Right renal pelvis (tissue), 4 donors: ENCODE measurements around the gene IL36RN. TPM values are rescaled to one million over a fixed set of nuclear protein-coding genes. Genes with fewer than 3 reads are reported as not detected.
"Not testable (repeated sequence)": the region's sequence is repeated elsewhere in the genome, so short reads cannot be mapped to it uniquely, and the experiment has no call there.

Source experiments
- DNase-seq, 4 donors: peaks; one replicate each; pipeline ENCODE4 v3.0.0-alpha.2; 2013; ENCODE audit warnings: low read depth in 4 of 4, low spot score in 3 of 4, missing footprints in 1 of 4
- polyA plus RNA-seq, 4 donors: library from polyadenylated mRNA; unstranded; fragments of 120-200 nt; gene quantifications; one replicate each; pipeline ENCODE4 v1.2.1, GENCODE V29; 2013; ENCODE audit not compliant: insufficient read length in 4 of 4

The IL36RN gene
- polyA plus RNA-seq, 4 donors: not detected

DNA sequence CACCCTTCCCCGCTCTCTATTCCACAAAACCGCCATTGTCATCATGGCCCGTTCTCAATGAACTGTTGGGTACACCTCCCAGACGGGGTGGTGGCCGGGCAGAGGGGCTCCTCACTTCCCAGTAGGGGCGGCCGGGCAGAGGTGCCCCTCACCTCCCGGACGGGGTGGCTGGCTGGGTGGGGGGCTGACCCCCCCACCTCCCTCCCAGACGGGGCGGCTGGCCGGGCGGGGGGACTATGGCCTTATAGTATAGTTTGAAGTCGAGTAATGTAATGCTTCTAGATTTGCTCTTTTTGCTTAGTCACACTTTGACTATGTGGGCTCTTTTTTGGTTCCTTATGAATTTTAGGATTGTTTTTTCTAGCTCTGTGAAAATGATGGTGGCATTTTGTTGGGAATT lies 37.3 kb downstream of the IL36RN start:
- DNase-seq: not testable (repeated sequence)

DNA sequence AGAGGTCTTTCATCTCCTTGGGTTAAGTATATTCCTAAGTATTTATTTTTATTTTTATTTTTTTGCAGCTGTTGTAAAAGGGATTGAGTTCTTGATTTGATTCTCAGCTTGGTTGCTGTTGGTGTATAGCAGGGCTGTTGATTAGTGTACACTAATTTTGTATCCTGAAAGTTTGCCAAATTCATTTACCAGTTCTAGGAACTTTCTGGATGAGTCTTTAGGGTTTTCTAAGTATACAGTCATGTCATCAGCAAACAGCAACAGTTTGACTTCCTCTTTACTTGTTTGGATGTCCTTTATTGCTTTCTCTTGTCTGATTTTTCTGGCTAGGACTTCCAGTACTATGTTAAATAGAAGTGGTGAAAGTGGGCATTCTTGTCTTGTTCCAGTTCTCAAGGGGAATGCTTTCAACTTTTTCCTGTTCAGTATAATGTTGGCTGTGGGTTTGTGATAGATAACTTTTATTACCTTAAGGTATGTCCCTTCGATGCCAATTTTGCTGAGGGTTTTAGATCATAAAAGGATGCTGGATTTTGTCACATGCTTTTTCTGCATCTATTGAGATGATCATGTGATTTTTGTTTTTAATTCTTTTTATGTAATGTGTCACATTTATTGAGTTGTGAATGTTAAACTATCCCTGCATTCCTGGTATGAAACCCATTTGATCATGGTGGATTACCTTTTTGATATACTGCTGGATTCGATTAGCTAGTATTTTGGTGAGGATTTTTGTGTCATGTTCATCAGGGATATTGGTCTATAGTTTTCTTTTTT lies 38.0 kb downstream of the IL36RN start:
- not testable (repeated sequence) for DNase-seq

DNA sequence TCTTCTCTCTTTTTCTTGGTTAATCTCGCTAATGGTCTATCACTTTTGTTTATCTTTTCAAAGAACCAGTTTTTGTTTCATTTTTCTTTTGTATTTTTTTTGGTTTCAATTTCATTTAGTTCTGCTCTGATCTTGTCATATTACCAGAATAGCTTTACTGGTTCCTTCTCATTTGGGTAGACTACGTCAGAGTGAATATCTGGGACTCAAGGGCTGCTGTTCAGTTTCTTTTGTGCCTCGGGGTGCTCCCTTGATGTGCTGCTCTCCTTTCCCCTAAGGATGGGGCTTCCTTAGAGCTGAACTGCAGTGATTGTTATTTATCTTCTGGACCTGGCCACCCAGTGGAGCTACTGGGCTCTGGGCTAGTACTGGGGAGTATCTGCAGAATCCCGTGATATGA lies 39.0 kb downstream of the IL36RN start:
- no peak for DNase-seq

DNA sequence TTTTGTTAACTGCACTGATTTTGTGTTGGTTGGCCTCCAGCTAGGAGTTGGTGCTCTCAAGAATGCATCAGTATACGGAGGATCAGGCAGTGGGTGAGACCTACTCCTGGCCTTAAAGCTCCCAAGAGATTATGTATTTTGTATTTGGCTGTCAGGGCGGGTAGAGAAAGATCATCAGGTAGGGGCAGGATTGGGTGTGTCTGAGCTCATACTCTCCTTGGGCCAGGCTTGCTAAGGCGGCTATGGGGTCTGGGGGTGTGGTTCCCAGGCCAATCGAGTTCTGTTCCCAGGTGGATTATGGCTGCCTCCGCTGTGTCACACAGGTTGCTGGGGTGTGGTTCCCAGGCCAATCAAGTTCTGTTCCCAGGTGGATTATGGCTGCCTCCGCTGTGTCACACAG lies 39.5 kb downstream of the IL36RN start:
- DNase-seq: no peak

DNA sequence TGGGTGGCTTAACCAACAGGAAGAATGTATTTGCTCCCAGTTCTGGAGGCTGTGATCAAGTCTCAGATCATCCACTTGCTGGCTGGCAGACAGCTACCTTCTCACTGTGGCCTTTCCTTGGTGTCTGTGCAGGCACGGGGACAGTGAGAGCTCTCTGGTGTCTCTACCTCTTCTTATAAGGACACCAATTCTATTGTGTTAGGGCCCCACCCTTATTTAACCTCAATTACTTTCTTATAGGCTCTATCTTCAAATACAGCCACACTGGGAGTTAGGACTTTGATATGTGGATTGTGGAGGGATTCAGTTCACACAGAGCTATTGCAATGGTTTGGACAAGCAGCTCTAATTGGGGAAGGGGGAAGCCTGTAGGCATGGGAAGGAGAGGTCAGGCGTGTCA lies 43.1 kb downstream of the IL36RN start:
- no peak for DNase-seq

DNA sequence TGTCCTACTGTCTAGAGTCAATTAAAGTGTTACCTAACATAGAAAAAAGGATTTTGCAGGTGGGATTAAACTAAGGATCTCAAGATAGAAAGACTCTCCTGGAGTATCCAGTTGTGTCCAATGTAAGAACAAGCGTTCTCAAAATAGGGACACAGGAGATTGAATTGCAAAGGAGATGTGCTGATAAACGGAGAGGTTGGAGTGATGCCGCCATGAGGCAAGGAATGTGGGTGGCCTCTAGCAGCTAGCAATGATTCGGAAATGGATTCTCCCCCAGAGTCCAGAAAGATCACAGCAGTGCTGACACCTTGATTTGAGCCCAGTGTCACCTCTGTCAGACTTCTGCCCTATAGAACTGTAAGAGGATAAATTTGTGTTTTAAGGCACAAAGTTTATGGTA lies 44.3 kb downstream of the IL36RN start:
- no peak for DNase-seq

DNA sequence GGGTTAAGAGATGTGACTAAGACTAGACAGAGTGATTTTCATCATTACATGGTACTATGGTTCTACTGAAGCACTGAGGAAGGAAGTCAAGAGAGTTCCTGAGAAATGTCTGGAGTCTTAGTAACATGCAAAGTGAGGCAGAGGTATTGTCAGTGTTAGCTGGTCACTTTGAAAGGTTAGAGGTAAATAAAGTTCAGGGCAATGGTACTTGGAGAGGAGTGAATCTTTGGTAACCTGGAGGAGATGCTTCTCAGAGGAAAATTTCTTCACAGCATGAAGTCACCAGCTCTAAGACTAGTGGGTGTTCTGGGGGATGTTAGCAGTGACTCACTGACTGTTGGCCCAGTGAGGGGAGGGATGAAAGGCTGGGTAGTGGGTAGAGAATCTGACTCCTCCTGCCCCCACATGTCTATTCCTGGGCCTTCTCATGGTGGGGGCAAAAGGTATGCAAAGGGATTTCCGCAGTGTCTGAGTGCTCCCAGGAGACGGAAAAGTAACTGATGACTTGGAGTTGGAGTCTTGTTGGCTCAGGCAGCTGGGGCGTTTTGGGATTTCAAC lies 45.1 kb downstream of the IL36RN start:
- DNase-seq: no peak

DNA sequence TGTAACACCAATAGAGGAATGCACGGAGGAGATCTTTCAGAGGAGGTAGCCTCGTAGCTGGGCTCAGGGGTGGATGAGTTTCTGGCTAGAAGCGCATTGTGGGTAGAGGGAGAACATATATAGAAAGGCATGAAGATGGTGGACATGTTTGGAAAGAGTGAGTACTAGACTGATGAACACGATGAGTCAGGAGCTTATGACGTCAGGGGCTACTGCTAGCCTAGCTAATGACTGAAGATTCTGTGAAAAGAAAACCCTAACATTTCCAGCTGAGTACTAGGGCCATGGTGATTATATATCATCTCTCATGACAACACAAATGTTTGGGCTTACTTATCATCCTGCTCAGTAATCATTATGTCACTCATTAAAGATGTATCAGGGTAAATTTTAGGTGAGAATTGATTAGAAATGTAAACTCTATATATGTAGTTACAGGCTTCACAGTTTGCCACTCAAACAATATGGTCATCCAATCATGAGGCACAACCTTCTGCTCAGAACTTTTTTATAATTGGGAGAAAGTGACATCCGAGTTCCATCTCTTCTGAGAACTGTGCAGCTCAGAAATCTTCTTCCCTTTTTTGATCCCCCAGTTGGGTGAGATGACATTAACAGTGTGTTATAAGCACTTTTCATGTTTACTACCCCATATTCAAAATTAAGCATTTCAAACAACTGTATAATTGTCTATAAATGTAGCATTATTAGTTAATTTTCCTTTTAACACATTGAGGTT lies 46.2 kb downstream of the IL36RN start:
- DNase-seq: no peak

DNA sequence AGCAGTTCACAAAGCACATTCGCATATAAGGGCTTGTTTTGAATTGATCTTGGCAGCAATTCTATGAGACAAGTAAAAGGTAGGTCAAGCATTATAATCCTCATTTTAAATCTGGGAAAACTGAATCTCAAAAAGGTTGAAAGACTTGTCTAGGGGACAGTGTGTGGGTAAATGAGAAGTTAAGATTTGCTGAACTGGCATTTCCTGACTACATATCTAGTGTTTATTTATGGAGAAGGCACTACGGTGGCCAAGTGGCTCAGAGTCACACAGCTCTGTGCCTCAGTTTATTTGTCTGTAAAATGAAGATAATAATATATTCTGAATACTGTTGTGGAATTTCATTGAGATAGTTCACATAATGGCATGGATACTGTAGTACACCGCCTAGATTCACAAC lies 52.1 kb downstream of the IL36RN start:
- DNase-seq: no peak

DNA sequence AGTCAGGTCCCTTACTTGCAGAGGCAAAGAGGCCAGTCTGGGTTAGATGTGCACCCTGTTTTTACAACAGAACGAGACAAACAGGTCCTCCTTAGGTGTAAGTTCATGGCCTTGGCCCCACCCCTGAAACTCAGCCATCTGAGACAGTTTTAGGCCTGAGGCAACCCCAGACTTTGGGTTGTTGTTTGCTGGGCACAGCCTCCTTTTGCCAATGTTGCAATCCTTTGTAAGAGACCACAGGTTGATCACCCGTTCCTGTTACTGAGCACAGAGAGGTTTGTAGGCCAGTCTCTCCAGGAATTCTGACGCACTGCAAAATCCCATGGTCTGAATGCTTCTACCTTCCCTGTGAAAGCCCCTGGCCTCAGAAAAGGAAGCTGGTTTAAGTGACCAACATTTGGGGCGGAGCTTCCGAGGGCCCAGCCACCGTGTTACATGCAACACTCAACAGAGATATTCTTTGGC lies 52.9 kb downstream of the IL36RN start:
- no peak for DNase-seq

DNA sequence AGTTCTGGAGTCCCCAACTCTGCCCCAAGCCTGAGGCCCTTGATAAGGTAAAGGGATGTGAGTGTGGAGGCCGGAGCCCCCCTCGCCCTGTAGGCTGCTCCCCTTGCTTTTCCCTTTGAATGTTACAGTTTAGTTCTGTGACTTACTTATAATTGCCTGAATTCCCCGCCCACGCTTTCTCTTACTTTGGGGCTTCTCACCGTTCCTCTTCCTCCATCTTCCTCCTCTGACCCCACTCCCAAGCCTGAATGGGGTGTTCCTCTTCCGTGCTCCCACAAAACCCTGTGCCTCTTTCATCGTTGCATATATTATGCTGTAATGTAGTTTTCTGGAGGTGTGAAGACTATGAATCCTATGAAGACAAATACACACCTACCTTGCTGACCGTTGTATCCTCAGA lies 53.4 kb downstream of the IL36RN start:
- no peak for DNase-seq

DNA sequence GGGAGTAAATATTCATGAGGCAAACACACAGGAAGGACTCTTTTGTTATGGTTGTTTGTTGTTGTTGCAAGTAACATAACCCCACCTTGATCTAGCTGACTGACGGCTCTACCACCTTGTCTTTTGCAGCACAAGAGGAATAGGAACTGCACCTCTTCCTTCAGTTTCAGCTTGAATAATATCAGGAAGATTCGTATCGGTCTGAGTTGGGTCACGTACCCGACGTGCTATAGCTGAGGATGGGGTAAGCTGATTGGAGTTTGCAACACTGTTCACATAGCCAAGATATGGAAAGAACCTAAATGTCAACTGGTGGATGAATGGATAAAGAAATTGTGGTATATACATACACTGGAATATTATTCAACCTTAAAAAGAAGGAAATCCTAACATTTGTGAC lies 53.9 kb downstream of the IL36RN start:
- DNase-seq: no peak

DNA sequence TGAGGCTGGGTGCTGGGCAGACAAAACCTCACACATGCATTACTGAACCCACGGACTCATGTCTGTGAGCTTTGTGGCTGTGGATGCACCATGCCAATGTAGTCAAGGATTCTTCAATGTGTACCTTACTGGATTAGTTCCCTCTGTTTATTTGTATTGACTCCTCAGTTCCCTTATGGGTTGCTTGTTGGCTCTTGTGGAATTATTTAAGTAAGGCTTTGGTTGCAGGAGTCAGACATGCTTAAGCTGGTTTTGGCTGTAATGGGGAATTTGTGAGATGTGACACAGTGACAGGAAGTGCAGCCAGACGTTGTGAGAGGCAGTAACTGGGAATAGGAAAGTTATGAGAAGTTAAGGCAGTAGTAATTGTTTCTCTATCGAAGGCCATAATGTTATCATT lies 54.8 kb downstream of the IL36RN start:
- DNase-seq: no peak

Other genes with a start within 250 kb of the IL36RN start
- 1 to 10 TPM in 1 of 4 donors, under 1 TPM in 3; 0.43 to 1.2 (median 0.84) TPM for gene IL1B, start 222.4 kb upstream of the IL36RN start, polyA plus RNA-seq
- under 1 TPM in 2 of 4 donors, not detected in 2; 0.26 to 0.27 TPM for gene IL37, start 148.0 kb upstream of the IL36RN start, polyA plus RNA-seq
- gene IL36G, start 81.2 kb upstream of the IL36RN start, polyA plus RNA-seq: under 1 TPM in 3 of 4 donors, not detected in 1; 0.05 to 0.29 (median 0.17) TPM
- gene IL36A, start 53.7 kb upstream of the IL36RN start, polyA plus RNA-seq: not detected
- not detected for gene IL36B, start 6.3 kb upstream of the IL36RN start, polyA plus RNA-seq
- gene IL1F10, start 8.8 kb downstream of the IL36RN start, polyA plus RNA-seq: not detected
- 1 to 10 TPM in 3 of 4 donors, under 1 TPM in 1; 0.90 to 8.2 (median 3.6) TPM for gene IL1RN, start 68.4 kb downstream of the IL36RN start, polyA plus RNA-seq
- 10 to 100 TPM in 2 of 4 donors, 1 to 10 TPM in 2; 9.1 to 13.5 (median 10.5) TPM for gene PSD4, start 114.8 kb downstream of the IL36RN start, polyA plus RNA-seq
- 100 to 1,000 TPM; 264 to 345 (median 281) TPM for gene PAX8, start 219.7 kb downstream of the IL36RN start, polyA plus RNA-seq